K562 (cell line): Measurements from ENCODE around the gene B3GLCT. TPM values are rescaled to one million over a fixed set of nuclear protein-coding genes. Genes with fewer than 3 reads are reported as not detected.
A peak's percentile ranks its signal among the peaks of the same experiment; 100 is the strongest.

Experiments used
- ETV5 ChIP-seq: sonication (generic); formaldehyde crosslinking; IDR thresholded peaks from 2 replicates; pipeline ENCODE4 v1.4.0; 2020; ENCODE audit warnings: low read depth, mild to moderate bottlenecking, missing genetic modification reagents
- FOS ChIP-seq: IDR thresholded peaks from 3 replicates; pipeline ENCODE4 v1.6.1; 2011; ENCODE audit not compliant: insufficient read length; ENCODE audit errors: extremely low read depth
- HOMEZ ChIP-seq: fragments of 250-450 bp; sonication (Bioruptor Pico); IDR thresholded peaks from 2 replicates; pipeline ENCODE4 v1.4.0; 2020; ENCODE audit warnings: mild to moderate bottlenecking, moderate library complexity
- PRDM10 ChIP-seq: fragments of 450-650 bp; IDR thresholded peaks from 2 replicates; pipeline ENCODE4 v1.6.1; 2018; ENCODE audit not compliant: partially characterized antibody
- polyA plus RNA-seq, 8 experiments: library from polyadenylated mRNA; depleted of rRNA in 4 of 8; stranded (reverse) in 5 of 8; unstranded in 3 of 8; fragments of >200 nt; fragmentation: Nextera tagmentation in 2 of 8; fragmentation: Illumina TruSeq in 1 of 8; extraction: Ambion mirVana in 2 of 8; extraction: Trizol in 1 of 8; gene quantifications; 2 replicates each; pipeline versions ENCODE4 v1.2.1 to v1.2.3, GENCODE V29; 2011 to 2014; ENCODE audit warnings: inconsistent platforms in 1 of 8, missing spikeins in 1 of 8
- total RNA-seq, 7 experiments: library from RNA; depleted of rRNA in 6 of 7; stranded (reverse); fragments of >200 nt in 6 of 7; fragmentation: Illumina TruSeq in 2 of 7; extraction: Trizol in 2 of 7; gene quantifications; 2 replicates each; pipeline versions ENCODE4 v1.2.1 to v1.2.3, GENCODE V29; 2011 to 2021; ENCODE audit warnings: low replicate concordance in 1 of 7

B3GLCT gene
- total and polyA plus RNA-seq, 9 of the 15 experiments (the other 6 are each of a cell fraction or from before 2014, with no cell fraction given): 1.1 to 5.1 (median 2.9) TPM

GRCh38 chr13:31204592-31204991, 4.8 kb downstream of the B3GLCT start (continued):
- no peak for TF ChIP-seq ETV5
- no peak for TF ChIP-seq HOMEZ
- TF ChIP-seq PRDM10: no peak
- TF ChIP-seq FOS: peak; percentile 56
